Erythroblast (primary cell): ENCODE measurements around the gene KIF1B.
"Not testable (repeated sequence)": the region's sequence is repeated elsewhere in the genome, so short reads cannot be mapped to it uniquely, and the experiment has no call there.

ENCODE experiments used
- GATA1 ChIP-seq: IDR thresholded peaks from 2 replicates; pipeline ENCODE4 v1.6.1; 2011; ENCODE audit warnings: low read depth, mild to moderate bottlenecking, control low read depth, low read length, moderate library complexity
- POLR2A ChIP-seq: IDR thresholded peaks from 2 replicates; pipeline ENCODE4 v1.6.1; 2011; ENCODE audit warnings: mild to moderate bottlenecking, low read length

DNA sequence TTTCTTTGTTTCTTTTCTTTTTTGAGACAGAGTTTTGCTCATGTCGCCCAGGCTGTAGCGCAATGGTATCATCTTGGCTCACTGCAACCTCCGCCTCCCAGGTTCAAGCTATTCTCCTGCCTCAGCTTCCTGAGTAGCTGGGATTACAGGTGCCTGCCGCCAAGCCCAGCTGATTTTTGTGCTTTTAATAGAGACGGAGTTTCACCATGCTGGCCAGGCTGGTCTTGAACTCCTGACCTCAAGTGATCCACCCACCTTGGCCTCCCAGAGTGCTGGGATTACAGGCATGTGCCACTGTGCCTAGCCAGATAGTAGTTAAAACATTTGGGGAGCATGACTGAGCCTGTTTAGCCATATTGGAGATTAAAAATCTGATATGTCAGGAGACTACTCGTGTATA, 10.3 kb downstream of the KIF1B start:
- TF ChIP-seq POLR2A, GATA1: not testable (repeated sequence)
